DND-41 (cell line): ENCODE data around the gene TMEM175.

ENCODE experiments used
- ATAC-seq: fragments of 200-7000 bp; cut with Tn5 transposase; 3 replicates; pipeline ENCODE4 v1.9.1; 2021; ENCODE audit warnings: low read depth; ENCODE audit not compliant: insufficient read depth
- DNase-seq: peaks from one replicate; pipeline ENCODE4 v3.0.0-alpha.2; 2020
- H2AFZ ChIP-seq: 2 replicates; pipeline ENCODE4 v1.6.0; 2012; ENCODE audit warnings: low read depth, low read length
- H3K27ac ChIP-seq: 2 replicates; pipeline ENCODE4 v1.5.1; 2012; ENCODE audit warnings: low read length, inconsistent platforms
- H3K27me3 ChIP-seq: fragments of 200-600 bp; sonication (generic); 2 replicates; pipeline ENCODE4 v1.6.0; 2012; ENCODE audit warnings: low read length, mild to moderate bottlenecking, inconsistent platforms; ENCODE audit not compliant: insufficient read depth, poor library complexity
- H3K36me3 ChIP-seq: 2 replicates; pipeline ENCODE4 v1.5.1; 2012; ENCODE audit warnings: low read length, inconsistent platforms; ENCODE audit not compliant: insufficient read depth
- H3K4me1 ChIP-seq: 2 replicates; pipeline ENCODE4 v1.5.1; 2012; ENCODE audit warnings: mild to moderate bottlenecking, low read length; ENCODE audit not compliant: insufficient read depth
- H3K4me2 ChIP-seq: 2 replicates; pipeline ENCODE4 v1.6.0; 2012; ENCODE audit warnings: mild to moderate bottlenecking, moderate library complexity, low read length, inconsistent platforms; ENCODE audit not compliant: insufficient read depth
- H3K4me3 ChIP-seq, 2 experiments: fragments of 200-600 bp in 1 of 2; shearing (Covaris generic) in 1 of 2; 2 replicates each; pipeline ENCODE4 v1.5.1; 2012 to 2016; ENCODE audit warnings: inconsistent platforms in 2 of 2, low read length in 2 of 2, mild to moderate bottlenecking in 2 of 2, low read depth in 1 of 2, moderate library complexity in 1 of 2
- H3K79me2 ChIP-seq: 2 replicates; pipeline ENCODE4 v1.6.0; 2012; ENCODE audit warnings: low read length, inconsistent platforms; ENCODE audit not compliant: insufficient read depth
- H3K9ac ChIP-seq: 2 replicates; pipeline ENCODE4 v1.6.0; 2012; ENCODE audit warnings: low read depth, mild to moderate bottlenecking, inconsistent platforms, low read length, moderate library complexity
- H3K9me3 ChIP-seq: 2 replicates; pipeline ENCODE4 v1.5.1; 2012; ENCODE audit warnings: low read length, moderate library complexity, mild to moderate bottlenecking, inconsistent platforms; ENCODE audit not compliant: insufficient read depth, severe bottlenecking
- H4K20me1 ChIP-seq: 2 replicates; pipeline ENCODE4 v1.6.0; 2012; ENCODE audit warnings: low read length; ENCODE audit not compliant: insufficient read depth
- CTCF ChIP-seq: IDR thresholded peaks from 2 replicates; pipeline ENCODE4 v1.5.1; 2012; ENCODE audit warnings: borderline replicate concordance, low read length, moderate library complexity, mild to moderate bottlenecking; ENCODE audit not compliant: poor library complexity, severe bottlenecking; ENCODE audit errors: extremely low read depth
- EZH2 ChIP-seq: IDR thresholded peaks from 3 replicates; pipeline ENCODE4 v1.6.1; 2012; ENCODE audit warnings: borderline replicate concordance, low read depth, mild to moderate bottlenecking, moderate library complexity, low read length, inconsistent platforms; ENCODE audit not compliant: severe bottlenecking

Gene TMEM175

GRCh38 chr4:958314-958665 lies 26.0 kb downstream of the TMEM175 start:
- Histone ChIP-seq H3K36me3 (peaks cover 66% of the 10 kb centered on the region), H3K27me3 (no peaks in the 10 kb centered on the region), H3K4me1 (no peaks in the 10 kb centered on the region), H3K9me3 (no peaks in the 10 kb centered on the region), H4K20me1 (peaks cover 13% of the 10 kb centered on the region), H3K27ac (no peak overlapping the region), H2AFZ (no peak overlapping the region), H3K79me2 (no peaks in the 10 kb centered on the region), H3K9ac (no peak overlapping the region), H3K4me3 (no peak overlapping the region), H3K4me2 (no peak overlapping the region)
- TF ChIP-seq CTCF (no peak), EZH2 (no peak)
- ATAC-seq = no peak; the same call in 2 of the 3 replicates
- DNase-seq = no peak

GRCh38 chr4:958696-959337 lies 26.6 kb downstream of the TMEM175 start:
- ATAC-seq = no peak

DNA sequence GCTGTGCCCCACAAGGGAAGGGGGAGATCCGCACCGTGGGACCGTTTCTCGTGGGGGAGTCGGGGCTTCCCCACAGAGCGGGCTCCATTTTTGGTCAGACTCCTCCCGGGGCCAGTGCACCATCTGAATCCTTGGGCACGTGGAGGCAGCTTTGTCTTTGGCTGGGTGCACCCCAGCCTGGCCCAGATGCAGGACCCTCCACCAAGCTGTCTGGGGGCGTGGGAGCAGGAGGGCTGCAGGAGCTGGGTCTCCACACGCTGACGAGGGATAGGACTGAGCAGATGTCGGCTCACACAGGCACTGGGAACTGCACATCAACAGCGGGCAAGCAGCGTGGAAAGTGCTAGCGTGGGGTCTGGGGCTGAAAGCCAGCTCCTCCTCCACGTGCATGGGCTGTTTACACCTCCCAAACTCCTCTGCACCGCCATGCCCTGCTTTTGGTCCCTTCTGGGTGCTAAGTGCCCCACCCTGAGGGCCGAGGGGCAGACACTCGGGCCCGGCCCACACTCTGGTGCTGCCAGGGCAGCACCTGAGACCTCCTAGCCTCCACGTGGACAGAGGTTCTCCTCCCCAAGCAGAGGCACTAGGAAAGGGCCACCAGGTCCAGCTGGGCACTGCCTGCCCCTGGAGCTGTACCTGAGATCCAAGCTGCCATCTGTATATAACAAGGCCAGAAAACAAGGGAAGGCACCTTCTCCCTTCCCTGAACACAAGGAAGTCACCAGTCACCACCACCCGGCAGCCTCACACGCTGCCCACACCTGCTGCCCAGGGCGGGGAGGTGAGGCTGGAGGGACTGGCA lies 27.3 kb downstream of the TMEM175 start:
- Histone ChIP-seq H4K20me1 (peaks cover 13% of the 10 kb centered on the region), H3K27me3 (no peaks in the 10 kb centered on the region), H2AFZ (no peak overlapping the region), H3K27ac (no peak overlapping the region), H3K4me2 (no peak overlapping the region), H3K79me2 (no peaks in the 10 kb centered on the region), H3K4me1 (no peaks in the 10 kb centered on the region), H3K4me3 (no peak overlapping the region), H3K36me3 (peaks cover 69% of the 10 kb centered on the region), H3K9ac (no peak overlapping the region), H3K9me3 (no peaks in the 10 kb centered on the region)
- ATAC-seq (no peak), DNase-seq (no peak)
- TF ChIP-seq EZH2 = no peak
- no peak for TF ChIP-seq CTCF

More at GRCh38 chr4:958696-959337, 26.6 kb downstream of the TMEM175 start:
- Histone ChIP-seq H3K9me3 (no peaks in the 10 kb centered on the region), H3K27me3 (no peaks in the 10 kb centered on the region), H3K4me3 (no peak overlapping the region), H3K27ac (no peak overlapping the region), H3K79me2 (no peaks in the 10 kb centered on the region), H2AFZ (no peak overlapping the region), H3K36me3 (peaks cover 68% of the 10 kb centered on the region), H3K9ac (no peak overlapping the region), H3K4me1 (no peaks in the 10 kb centered on the region), H3K4me2 (no peak overlapping the region), H4K20me1 (peaks cover 13% of the 10 kb centered on the region)
- TF ChIP-seq CTCF = no peak
- no peak for DNase-seq
